GM12891 (cell line): ENCODE data around the gene PIAS1.

Source experiments
- PAX5 ChIP-seq: IDR thresholded peaks from 2 replicates; pipeline ENCODE4 v1.6.1; 2011; ENCODE audit warnings: low read length, moderate library complexity, mild to moderate bottlenecking; ENCODE audit not compliant: insufficient read depth, severe bottlenecking
- POLR2A ChIP-seq: IDR thresholded peaks from 2 replicates; pipeline ENCODE4 v1.6.1; 2011; ENCODE audit warnings: low read depth, low read length, control low read depth
- POLR2AphosphoS5 ChIP-seq: IDR thresholded peaks from 2 replicates; pipeline ENCODE4 v1.6.1; 2011; ENCODE audit warnings: low read depth, low read length, control low read depth
- POU2F2 ChIP-seq: IDR thresholded peaks from 2 replicates; pipeline ENCODE4 v1.6.1; 2011; ENCODE audit warnings: low read depth, mild to moderate bottlenecking, control low read depth, low read length, moderate library complexity
- TAF1 ChIP-seq: IDR thresholded peaks from 2 replicates; pipeline ENCODE4 v1.6.1; 2011; ENCODE audit warnings: low read depth, low read length, control low read depth

DNA sequence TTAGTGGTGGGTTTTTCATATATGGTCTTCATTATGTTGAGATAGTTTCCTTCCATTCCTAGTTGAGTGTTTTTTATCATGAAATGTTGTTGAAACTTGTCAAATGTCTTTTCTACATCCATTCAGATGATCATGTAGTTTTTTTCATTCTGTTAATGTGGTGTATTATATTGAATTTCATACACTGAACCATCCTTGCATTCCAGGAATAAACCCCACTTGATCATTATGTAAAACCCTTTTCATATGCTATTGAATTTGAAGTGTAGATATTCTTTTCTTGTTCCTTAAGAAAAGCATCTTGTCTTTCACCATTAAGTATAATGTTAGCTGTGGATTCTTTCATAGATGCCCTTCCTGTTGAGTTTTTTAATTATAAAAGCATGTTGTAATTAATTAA, 42.9 kb downstream of the PIAS1 start:
- TF ChIP-seq POLR2A (no peak), POLR2AphosphoS5 (no peak), TAF1 (no peak), POU2F2 (no peak), PAX5 (no peak)
